ENCODE data around the gene CASP7. TPM values are rescaled to one million over a fixed set of nuclear protein-coding genes. Genes with fewer than 3 reads are reported as not detected.

The CASP7 gene
- total and polyA plus RNA-seq, 2 of the 8 experiments (the other 6 are each of a cell fraction or from before 2014, with no cell fraction given) = 2.3 to 4.1 TPM

DNA sequence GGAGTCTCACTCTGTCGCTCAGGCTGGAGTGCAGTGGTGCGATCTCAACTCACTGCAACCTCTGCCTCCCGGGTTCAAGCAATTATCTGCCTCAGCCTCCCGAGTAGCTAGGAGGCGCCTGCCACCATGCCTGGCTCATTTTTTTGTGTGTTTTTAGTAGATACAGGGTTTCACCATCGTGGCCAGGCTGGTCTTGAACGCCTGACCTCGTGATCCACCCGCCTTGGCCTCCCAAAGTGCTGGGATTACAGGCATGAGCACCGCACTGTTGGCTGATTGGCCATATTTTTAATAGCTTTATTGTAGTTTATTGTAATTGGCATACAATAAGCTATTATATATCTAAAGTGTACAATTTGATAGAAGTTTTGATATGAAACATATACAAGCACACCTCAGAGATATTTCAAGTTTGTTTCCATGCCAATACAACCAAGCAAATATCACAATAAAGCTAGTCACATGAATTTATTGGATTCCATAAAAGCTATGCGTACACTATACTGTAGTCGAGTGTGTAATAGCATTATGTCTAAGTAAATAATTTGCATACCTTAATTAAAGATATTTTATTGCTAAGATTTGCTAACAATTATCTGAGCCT lies 77.3 kb downstream of the CASP7 start:
- Histone ChIP-seq H3K4me2 (ENCODE audit: insufficient read depth in 1 of 2, low read depth in 2 of 2, low read length in 2 of 2) (no peak overlapping the region), H3K27me3 (replicated peaks in 1 of 4; ENCODE audit: control insufficient read depth in 3 of 4, extremely low read depth in 1 of 4, insufficient read depth in 3 of 4, low read length in 3 of 4) (no peaks in the 10 kb centered on the region), H3K9ac (replicated peaks in 1 of 4; ENCODE audit: extremely low read depth in 1 of 4, low read depth in 3 of 4, low read length in 3 of 4) (no peak overlapping the region), H2BK120ac (replicated peaks; ENCODE audit: low read depth, low read length) (no peak overlapping the region), H4K20me1 (replicated peaks in 1 of 2; ENCODE audit: control insufficient read depth in 1 of 2, insufficient read depth in 2 of 2, low read length in 2 of 2) (no peaks in the 10 kb centered on the region), H3K23me2 (ENCODE audit: low read depth, low read length) (no peaks in the 10 kb centered on the region), H2BK12ac (ENCODE audit: low read depth, low read length) (no peak overlapping the region), H2BK5ac (ENCODE audit: low read depth, low read length) (no peak overlapping the region), H2AK5ac (ENCODE audit: low read depth, low read length) (no peak overlapping the region), H3K23ac (ENCODE audit: insufficient read length) (no peak overlapping the region), H3K27ac (ENCODE audit: low read depth, low read length) (no peak overlapping the region), H4K5ac (ENCODE audit: insufficient read length, low read depth, low read length) (no peak overlapping the region), H2BK15ac (ENCODE audit: low read length) (no peak overlapping the region), H4K91ac (replicated peaks; ENCODE audit: insufficient read length, low read length) (no peak overlapping the region), H3K4me3 (ENCODE audit: extremely low read depth in 1 of 4, insufficient read depth in 2 of 4, low read depth in 3 of 4, low read length in 4 of 4) (no peak overlapping the region), H4K8ac (ENCODE audit: extremely low read depth, insufficient read depth, low read length) (no peak overlapping the region), H3K79me2 (ENCODE audit: control insufficient read depth in 1 of 2, insufficient read depth in 2 of 2, low read length in 2 of 2) (no peaks in the 10 kb centered on the region), H2BK20ac (ENCODE audit: low read length) (no peak overlapping the region), H2AFZ (ENCODE audit: low read length) (no peak overlapping the region), H3K56ac (replicated peaks; ENCODE audit: insufficient read length, low read depth, low read length) (no peak overlapping the region), H3K4me1 (replicated peaks in 1 of 4; ENCODE audit: control insufficient read depth in 3 of 4, insufficient read depth in 4 of 4, low read length in 3 of 4) (no peaks in the 10 kb centered on the region), H3K14ac (ENCODE audit: insufficient read length) (no peak overlapping the region), H3K79me1 (ENCODE audit: low read depth, low read length) (no peaks in the 10 kb centered on the region), H3K36me3 (ENCODE audit: control insufficient read depth in 2 of 4, insufficient read depth in 4 of 4, low read length in 3 of 4) (no peaks in the 10 kb centered on the region), H3K4ac (replicated peaks; ENCODE audit: insufficient read length, low read depth, low read length) (no peak overlapping the region), H3K9me3 (ENCODE audit: insufficient read depth in 2 of 2, low read depth in 1 of 2, low read length in 1 of 2) (no peaks in the 10 kb centered on the region), H3K18ac (ENCODE audit: extremely low read depth, low read length) (no peak overlapping the region)
- TF ChIP-seq POLR2A (IDR thresholded peaks at IDR 0.05; ENCODE audit: control extremely low read depth in 1 of 2, low read depth in 2 of 2, low read length in 2 of 2) = no peak
- no peak for TF ChIP-seq PHF8 (conservative IDR thresholded peaks at IDR 0.05; ENCODE audit: low read depth, low read length)
- TF ChIP-seq SRF (IDR thresholded peaks at IDR 0.05; ENCODE audit: low read depth, low read length) = no peak
- TF ChIP-seq ZNF274 (IDR thresholded peaks at IDR 0.05; ENCODE audit: borderline replicate concordance, extremely low read depth, low read length) = no peak
- ChIA-PET CTCF (ENCODE audit: partially characterized antibody) (interaction anchor here (0.7 to 1.7 kb wide), 4 partner anchors 41 to 949 kb away, joined by 3 read pairs; no protein-coding TSS in a partner anchor), POLR2A (ENCODE audit: partially characterized antibody) (no interaction called here)
- WGBS, 2 experiments (ENCODE audit: extremely low coverage in 1 of 2, insufficient coverage in 1 of 2, insufficient read length in 1 of 2, insufficient replicate concordance in 2 of 2, low coverage in 1 of 2, low lambda C conversion rate in 2 of 2, missing lambda C conversion rate in 1 of 2) = 83% methylated on average over 12 of the region's 12 CpGs; no CpG with 5 or more reads in 1 of the 2 experiments
- DNase-seq (ENCODE audit: low read depth in 1 of 2, low spot score in 2 of 2) (no peak), FAIRE-seq (no peak)
